Measurements from ENCODE around the gene RBM33. TPM values are rescaled to one million over a fixed set of nuclear protein-coding genes. Genes with fewer than 3 reads are reported as not detected.

The RBM33 gene
- total and polyA plus RNA-seq, 2 of the 4 experiments (the other 2 are of a cell fraction): 7.3 to 10.8 TPM

DNA sequence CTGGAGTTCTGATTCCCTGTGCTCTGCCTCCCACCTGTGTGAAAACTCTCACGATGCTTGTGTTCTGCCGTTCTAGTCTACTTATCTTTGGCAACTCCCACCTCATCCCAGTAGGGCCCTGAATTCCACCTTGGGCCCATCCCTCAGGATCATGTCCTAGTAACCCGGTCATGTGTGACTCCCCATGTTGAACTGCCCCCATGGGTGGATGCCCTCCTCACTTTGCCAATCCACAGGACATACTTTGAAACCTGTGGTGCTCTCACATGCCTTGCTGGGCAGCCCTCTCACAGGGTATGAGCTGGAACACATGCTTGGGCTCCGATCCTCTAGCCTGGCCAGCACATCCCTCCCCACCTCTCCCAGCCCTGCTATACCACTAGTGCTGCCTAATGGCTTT is 3.8 kb upstream of the RBM33 start:
- peaks cover 2% of the 10 kb centered on the region; the same call in 1 of the 2 replicates for H3K36me3 ChIP-seq (ENCODE audit: control insufficient read depth, insufficient read depth, low read length)
- H3K14ac ChIP-seq (replicated peaks; ENCODE audit: low read depth, low read length): no peak overlapping the region
- H3K27me3 ChIP-seq (ENCODE audit: control insufficient read depth, insufficient read depth, low read length): no peaks in the 10 kb centered on the region
- no peak overlapping the region for H2BK120ac ChIP-seq (ENCODE audit: low read depth, low read length)
- dilution Hi-C loops (cut with HindIII; ENCODE audit: low sequenced_read_pairs, unreplicated experiment) (no loop called here), intact Hi-C loops (cut with micrococcal nuclease) (loop anchor here (5.0 kb wide), 1 partner anchor 43 kb away; no protein-coding TSS in a partner anchor), in situ Hi-C loops (cut with MboI; ENCODE audit: low sequenced_read_pairs) (no loop called here)
- ChIA-PET CTCF (no interaction called here), POLR2A (ENCODE audit: unreplicated experiment) (no interaction called here)
- ATAC-seq (ENCODE audit: low read depth) (no peak), DNase-seq (no peak)
- WGBS, 2 experiments (ENCODE audit: extremely low coverage in 2 of 2, insufficient read length in 1 of 2): 100% methylated on average over 2 of the region's 4 CpGs; no CpG with 5 or more reads in 1 of the 2 experiments
- no peak overlapping the region for H3K56ac ChIP-seq (ENCODE audit: extremely low read depth, insufficient read depth, low read length)
- no peak overlapping the region for H4K91ac ChIP-seq (ENCODE audit: insufficient read depth, low read depth, low read length)
- H3K9me3 ChIP-seq (ENCODE audit: control insufficient read depth, insufficient read depth, low read length): peaks cover 14% of the 10 kb centered on the region
- no peak overlapping the region for H3K4me3 ChIP-seq (ENCODE audit: insufficient read depth, low read depth, low read length)
- peaks cover 9 to 12% of the 10 kb centered on the region in 2 experiments; a peak in 3 of 4 replicates for H3K79me1 ChIP-seq (ENCODE audit: low read depth in 1 of 2, low read length in 2 of 2)
- H3K27ac ChIP-seq (ENCODE audit: insufficient read depth, low read length): no peak overlapping the region
- H4K20me1 ChIP-seq (ENCODE audit: insufficient read depth, low read length): no peaks in the 10 kb centered on the region
- H3K18ac ChIP-seq (ENCODE audit: low read depth, low read length): no peak overlapping the region
- no peak overlapping the region for H3K4ac ChIP-seq (ENCODE audit: low read depth, low read length)
- H2BK20ac ChIP-seq (ENCODE audit: low read depth, low read length): no peak overlapping the region
- H3K9me1 ChIP-seq (ENCODE audit: insufficient read depth, low read length): no peaks in the 10 kb centered on the region; the same call in 1 of the 2 replicates
- no peaks in the 10 kb centered on the region for H3K4me1 ChIP-seq (ENCODE audit: control insufficient read depth, insufficient read depth, low read length)
- no peak for TF ChIP-seq RFX5 (IDR thresholded peaks at IDR 0.05; ENCODE audit: low read depth, low read length)
- TF ChIP-seq MXI1 (IDR thresholded peaks at IDR 0.05; ENCODE audit: borderline replicate concordance, low read depth, low read length): no peak
- TF ChIP-seq, protein P1, sequence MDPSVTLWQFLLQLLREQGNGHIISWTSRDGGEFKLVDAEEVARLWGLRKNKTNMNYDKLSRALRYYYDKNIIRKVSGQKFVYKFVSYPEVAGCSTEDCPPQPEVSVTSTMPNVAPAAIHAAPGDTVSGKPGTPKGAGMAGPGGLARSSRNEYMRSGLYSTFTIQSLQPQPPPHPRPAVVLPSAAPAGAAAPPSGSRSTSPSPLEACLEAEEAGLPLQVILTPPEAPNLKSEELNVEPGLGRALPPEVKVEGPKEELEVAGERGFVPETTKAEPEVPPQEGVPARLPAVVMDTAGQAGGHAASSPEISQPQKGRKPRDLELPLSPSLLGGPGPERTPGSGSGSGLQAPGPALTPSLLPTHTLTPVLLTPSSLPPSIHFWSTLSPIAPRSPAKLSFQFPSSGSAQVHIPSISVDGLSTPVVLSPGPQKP (IDR thresholded peaks at IDR 0.05; ENCODE audit: borderline replicate concordance, low read depth, low read length): no peak
- no peak for TF ChIP-seq CHD1 (IDR thresholded peaks at IDR 0.05; ENCODE audit: low read depth, low read length)
- TF ChIP-seq, protein P2, sequence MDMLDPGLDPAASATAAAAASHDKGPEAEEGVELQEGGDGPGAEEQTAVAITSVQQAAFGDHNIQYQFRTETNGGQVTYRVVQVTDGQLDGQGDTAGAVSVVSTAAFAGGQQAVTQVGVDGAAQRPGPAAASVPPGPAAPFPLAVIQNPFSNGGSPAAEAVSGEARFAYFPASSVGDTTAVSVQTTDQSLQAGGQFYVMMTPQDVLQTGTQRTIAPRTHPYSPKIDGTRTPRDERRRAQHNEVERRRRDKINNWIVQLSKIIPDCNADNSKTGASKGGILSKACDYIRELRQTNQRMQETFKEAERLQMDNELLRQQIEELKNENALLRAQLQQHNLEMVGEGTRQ (IDR thresholded peaks at IDR 0.05; ENCODE audit: low read depth, low read length): no peak
- TF ChIP-seq, protein P3, sequence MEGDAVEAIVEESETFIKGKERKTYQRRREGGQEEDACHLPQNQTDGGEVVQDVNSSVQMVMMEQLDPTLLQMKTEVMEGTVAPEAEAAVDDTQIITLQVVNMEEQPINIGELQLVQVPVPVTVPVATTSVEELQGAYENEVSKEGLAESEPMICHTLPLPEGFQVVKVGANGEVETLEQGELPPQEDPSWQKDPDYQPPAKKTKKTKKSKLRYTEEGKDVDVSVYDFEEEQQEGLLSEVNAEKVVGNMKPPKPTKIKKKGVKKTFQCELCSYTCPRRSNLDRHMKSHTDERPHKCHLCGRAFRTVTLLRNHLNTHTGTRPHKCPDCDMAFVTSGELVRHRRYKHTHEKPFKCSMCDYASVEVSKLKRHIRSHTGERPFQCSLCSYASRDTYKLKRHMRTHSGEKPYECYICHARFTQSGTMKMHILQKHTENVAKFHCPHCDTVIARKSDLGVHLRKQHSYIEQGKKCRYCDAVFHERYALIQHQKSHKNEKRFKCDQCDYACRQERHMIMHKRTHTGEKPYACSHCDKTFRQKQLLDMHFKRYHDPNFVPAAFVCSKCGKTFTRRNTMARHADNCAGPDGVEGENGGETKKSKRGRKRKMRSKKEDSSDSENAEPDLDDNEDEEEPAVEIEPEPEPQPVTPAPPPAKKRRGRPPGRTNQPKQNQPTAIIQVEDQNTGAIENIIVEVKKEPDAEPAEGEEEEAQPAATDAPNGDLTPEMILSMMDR (conservative IDR thresholded peaks at IDR 0.05; ENCODE audit: low read depth, low read length): no peak
- TF ChIP-seq FOS (IDR thresholded peaks at IDR 0.05; ENCODE audit: low read depth, low read length): no peak
- TF ChIP-seq SMC3 (IDR thresholded peaks at IDR 0.05; ENCODE audit: low read depth, low read length): no peak
- TF ChIP-seq POLR2A (IDR thresholded peaks at IDR 0.05; ENCODE audit: low read depth, low read length): no peak
- no peak for TF ChIP-seq MAZ (IDR thresholded peaks at IDR 0.05; ENCODE audit: borderline replicate concordance, low read depth, low read length)
- no peak for TF ChIP-seq RAD21 (IDR thresholded peaks at IDR 0.05; ENCODE audit: low read length)
- TF ChIP-seq MAFK (IDR thresholded peaks at IDR 0.05; ENCODE audit: low read depth, low read length): no peak
- TF ChIP-seq CEBPB (IDR thresholded peaks at IDR 0.05; ENCODE audit: low read depth, low read length): no peak
- TF ChIP-seq BHLHE40 (IDR thresholded peaks at IDR 0.05; ENCODE audit: low read depth, low read length): no peak
- TF ChIP-seq NFE2L2 (IDR thresholded peaks at IDR 0.05; ENCODE audit: low read depth, low read length): no peak
- no peak overlapping the region for H4K8ac ChIP-seq (ENCODE audit: low read depth in 2 of 2, low read length in 2 of 2)
- BruUV-seq (replicated peaks): no TSS peak
- no peak overlapping the region for H2AK9ac ChIP-seq (replicated peaks; ENCODE audit: low read depth, low read length, poor library complexity)
- H3K9ac ChIP-seq (ENCODE audit: low read depth, low read length): no peak overlapping the region
- no peak overlapping the region for H3K23ac ChIP-seq (ENCODE audit: low read depth, low read length)
- no peak overlapping the region for H2AK5ac ChIP-seq (ENCODE audit: low read depth, low read length)
- no peak overlapping the region for H3K4me2 ChIP-seq (ENCODE audit: low read depth, low read length)
- no peak overlapping the region for H2AFZ ChIP-seq (replicated peaks; ENCODE audit: low read length, poor library complexity)
- no peak overlapping the region for H4K5ac ChIP-seq (ENCODE audit: low read depth, low read length)
- no peak overlapping the region for H2BK5ac ChIP-seq (ENCODE audit: low read depth, low read length, poor library complexity, severe bottlenecking)
- no peak overlapping the region for H2BK15ac ChIP-seq (ENCODE audit: low read depth, low read length)
